Fibroblast of skin of scalp (primary cell): ENCODE measurements around the gene EN1.

ENCODE experiments used
- DNase-seq: peaks from one replicate; pipeline ENCODE4 v3.0.0-alpha.2; 2013

Gene EN1

DNA sequence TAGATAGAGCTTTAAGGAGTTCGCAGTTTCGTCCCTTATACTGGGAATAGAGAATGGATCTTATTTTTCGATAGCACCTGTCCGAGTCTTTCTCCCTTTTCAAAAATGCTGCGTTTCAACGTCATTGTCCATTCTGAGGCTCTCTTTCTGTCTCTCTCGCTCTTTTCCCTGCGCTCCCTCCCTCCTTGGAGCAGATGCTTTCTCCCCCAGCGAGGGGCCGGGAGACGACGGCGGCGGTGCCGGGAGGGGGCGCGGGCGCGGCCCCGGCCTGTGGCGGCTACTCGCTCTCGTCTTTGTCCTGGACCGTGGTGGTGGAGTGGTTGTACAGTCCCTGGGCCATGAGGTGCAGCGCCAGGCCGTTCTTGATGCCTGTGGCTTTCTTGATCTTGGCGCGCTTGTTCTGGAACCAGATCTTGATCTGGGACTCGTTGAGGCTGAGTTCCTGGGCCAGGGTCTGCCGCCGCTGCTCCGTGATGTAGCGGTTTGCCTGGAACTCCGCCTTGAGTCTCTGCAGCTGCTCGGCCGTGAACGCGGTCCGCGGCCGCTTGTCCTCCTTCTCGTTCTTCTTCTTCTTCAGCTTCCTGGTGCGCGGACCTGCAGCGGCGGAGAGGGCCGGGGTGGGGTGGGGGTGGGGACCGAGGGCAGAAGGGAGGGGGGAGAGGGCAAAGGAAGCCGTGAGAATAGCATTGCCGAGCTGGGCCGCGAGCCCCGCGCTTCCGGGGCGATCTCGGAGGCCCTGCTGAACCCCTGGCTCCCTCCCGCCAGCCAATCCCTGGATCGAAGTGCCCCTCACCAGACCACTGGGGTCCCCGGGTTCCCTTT lies 4.6 kb downstream of the EN1 start:
- DNase-seq = peak; percentile 64

DNA sequence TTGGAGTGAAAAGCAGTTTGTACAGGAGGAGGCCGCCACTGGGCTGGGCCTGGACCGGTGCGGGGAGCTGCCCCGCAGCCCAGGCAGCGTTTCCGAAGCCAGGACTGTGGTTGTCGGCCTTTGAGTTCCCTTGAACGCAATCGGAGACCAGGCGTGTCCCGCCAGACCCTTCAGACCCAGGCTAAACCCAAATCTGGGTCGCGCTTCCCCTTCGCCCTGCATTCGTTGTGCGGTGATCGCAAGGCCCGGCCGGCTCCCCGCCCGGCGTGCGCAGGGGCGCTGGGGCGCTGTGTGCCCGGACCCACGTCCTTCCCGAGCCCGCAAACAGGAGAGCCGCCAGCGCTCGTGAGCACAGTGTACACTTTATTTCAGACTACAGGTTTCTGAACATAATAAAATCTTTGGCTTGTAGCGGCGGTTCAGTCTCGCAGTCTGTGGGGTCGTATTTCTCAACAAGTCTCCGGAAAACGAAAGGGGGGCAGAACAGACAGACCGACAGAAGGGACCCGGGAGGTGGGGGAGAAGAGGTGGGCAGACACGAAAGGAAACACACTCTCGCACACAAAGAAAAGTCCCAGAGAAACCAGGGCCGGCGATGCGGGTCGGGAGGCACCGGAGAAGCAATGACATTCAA lies 5.5 kb downstream of the EN1 start:
- peak; percentile 18 for DNase-seq

DNA sequence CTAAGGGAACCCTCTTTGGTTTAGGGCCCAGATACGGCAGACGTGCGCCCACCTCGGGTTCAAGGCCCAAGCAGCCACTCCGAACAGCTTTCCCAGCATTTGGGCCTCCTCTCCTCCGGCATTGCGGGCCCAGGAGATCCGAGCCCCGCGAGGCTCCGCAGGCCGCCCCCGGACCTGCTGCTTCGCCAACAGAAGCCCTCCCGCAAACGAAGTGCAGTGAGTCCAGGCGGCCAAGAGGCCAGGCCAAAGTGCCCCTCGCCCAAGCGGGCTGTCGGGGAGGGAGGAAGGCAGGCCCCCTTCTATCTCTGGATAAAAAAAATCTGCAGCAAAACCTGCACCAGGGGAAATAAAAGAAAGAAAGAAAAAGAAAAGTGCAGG lies 6.0 kb downstream of the EN1 start:
- no peak for DNase-seq

DNA sequence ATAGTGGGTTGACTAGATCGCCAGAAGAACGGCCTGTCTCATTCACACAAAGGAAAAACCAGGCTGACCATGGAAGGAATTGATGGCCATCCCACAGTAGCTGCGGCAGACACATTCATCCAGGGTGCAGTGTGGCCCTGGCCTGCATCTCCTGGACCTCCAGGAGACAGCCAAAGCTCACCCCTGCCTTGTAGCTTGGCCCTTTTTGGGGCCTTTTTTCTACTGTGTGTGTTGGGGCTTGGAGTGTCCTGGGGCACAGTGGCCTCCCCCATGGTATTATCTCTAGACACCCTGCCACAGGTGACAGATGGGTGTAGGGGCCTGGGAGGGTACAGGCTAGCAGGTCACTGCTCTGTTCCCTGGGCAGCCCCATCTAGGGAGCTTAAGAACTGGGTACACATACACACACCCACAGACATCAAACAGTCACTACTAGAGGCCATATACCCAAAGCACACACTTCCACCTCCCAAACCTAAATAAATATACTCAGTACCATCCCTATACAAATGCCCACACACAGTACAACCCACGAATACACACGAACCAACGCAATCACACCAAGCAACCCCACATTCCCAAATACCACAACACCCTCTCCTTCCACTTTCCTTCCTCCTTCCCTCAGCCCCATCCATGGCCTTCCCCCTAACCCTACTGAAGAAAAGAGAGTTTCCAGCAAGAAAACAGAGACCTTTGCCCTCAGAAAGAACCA lies 8.6 kb downstream of the EN1 start:
- no peak for DNase-seq

DNA sequence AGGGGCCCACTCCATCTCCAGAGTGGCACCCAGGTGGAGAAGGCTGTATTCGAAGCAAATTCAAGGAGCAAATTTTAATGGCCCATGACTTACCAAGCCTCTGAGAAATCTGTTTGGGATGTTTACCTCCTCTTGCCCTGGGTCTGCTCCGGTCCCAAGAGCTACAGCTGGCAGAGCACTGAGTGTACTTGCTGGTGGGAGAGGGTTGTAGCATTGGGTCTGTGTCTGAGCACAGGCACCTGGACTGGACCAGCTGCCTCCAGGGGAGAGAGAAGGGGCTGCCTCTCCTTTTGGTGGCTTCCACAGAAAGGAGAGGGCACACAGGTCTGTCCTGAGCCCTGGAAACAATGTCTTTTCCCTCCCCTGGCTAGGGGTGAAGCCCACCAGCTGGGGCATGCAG lies 9.8 kb downstream of the EN1 start:
- no peak for DNase-seq

DNA sequence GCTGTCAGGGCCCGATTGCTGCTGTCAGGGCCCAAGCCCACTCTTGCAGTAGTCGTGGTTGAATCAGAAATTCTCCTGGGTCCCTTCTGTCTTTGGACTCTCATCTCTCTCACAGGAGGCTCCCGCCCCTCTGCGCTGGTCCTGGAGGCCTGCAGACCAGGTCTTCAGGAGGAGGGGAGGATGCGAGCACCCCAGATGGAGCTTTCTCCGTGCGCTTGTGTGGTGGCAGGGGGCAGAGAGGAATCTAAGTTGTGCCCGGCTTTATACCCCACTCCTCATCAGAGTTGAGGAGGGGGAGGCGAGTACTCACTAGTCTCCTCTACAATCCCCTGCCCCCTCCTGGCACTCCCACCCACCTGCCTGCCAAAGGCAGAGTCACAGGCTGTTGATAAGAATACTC lies 10.4 kb downstream of the EN1 start:
- no peak for DNase-seq

DNA sequence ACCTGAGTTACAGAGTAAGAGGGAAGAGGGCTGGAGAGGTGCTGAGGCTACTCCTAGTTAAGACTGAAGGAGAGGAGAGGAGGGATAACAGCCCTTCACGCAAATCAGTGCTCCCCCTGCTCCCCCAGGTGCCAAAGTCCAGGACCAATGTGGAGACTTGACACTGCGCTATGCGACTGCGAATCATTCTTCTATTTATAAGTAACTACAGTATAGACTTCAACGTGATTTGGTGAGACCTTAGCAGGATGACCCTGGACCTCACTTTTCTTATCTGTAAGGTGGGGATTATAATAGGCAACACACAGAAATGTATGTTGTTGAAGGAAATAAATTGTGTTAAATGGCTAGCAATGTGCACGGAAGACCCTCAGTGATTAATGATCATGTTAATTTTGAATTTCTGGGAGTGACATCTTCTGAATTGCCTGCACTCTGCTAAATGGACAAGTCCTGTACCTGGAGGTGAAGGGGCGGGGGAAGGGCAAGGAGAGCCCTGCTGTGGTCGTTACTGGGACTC lies 11.0 kb downstream of the EN1 start:
- no peak for DNase-seq

DNA sequence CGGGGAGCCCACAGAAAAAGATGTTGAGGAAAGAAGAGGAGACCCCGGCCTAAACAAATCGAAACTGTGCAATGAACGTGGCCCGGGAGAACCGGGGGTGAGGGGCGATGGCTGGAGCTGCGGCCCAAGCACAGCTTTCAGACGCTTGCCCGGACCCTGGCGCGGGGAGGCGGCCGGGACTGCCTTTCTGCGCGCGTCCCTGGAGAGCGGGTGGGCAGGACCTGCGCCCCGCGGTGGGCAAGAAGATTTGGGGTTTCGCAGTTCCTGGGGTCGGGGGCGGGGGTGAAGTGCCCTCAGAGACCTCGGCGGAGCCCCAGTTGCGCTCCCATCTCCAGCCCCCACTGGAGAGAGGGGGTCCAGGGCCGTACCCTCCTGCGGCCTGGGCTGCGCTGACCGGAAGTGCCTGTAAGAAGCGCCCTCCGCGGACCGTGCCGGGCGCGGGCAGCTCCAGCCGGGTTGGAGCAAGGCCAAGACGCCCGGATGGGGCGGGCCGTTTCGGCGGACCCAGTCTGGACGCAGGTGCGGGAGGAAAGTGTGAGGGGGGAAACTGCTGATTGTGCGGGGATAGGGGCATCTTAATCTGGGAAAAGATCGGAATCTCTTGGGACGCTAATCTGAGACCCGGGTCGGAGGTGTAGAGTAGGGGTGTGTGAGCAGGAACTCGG lies 11.6 kb downstream of the EN1 start:
- peak; percentile 27 for DNase-seq

DNA sequence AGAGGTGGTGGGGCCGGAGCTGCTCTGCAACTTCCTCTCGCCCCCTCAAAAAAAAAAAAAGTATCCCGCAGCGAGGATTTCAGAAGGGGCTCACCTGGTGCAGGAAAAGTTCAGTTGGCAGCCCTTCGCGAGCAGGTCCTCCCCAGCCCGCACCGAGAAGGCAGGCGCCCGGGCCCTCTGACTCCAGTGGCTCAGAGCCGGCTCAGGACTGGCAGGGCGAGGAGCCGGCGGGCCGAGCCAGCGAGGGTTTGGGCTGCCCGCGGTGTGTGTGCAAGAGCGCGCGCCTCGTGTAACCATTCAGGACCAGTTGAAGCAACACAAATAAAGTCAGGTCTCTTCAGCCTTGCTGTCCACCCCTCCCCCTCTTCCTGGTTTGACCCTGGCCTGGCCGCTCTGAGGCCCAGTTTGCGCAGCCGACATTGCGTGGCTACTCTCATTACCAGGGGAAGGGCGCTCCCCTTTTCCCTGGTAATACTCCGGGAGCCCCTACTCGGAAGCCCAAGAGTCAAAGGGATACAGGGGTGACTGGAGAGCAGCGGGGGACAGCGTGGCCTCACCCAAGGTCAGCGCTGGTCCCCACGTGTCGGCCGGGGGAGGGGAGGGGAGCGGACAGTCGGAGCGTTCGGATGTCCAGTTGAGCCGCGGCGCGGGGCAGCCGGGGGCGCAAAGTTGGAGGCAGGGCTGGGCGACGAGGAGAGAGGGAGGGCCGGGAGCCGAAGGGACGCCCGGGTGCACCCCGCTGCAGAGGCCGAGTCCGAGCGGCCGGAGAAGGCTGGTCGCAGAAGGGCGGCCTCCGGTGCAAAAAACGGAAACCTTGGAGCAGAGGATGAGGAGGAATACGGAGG lies 12.3 kb downstream of the EN1 start:
- no peak for DNase-seq

DNA sequence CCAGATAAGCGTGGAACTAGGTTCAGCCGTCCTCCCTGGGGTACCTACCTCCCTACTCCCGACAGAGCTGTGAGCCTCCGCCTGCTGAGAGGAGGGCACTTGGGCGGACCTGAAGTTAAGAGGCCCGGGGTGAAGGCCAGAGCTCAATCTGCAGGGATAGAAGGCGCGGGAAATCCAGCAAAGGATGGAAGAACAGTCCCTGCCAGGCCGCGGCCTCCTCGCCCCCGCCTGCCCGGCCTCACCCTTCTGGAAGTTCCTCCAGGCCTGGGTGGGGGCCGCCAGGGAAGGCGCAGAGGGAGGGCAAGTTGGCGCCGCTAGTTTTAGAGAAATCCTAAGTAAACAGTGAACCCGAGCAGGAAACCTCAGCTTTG lies 13.0 kb downstream of the EN1 start:
- DNase-seq = no peak

DNA sequence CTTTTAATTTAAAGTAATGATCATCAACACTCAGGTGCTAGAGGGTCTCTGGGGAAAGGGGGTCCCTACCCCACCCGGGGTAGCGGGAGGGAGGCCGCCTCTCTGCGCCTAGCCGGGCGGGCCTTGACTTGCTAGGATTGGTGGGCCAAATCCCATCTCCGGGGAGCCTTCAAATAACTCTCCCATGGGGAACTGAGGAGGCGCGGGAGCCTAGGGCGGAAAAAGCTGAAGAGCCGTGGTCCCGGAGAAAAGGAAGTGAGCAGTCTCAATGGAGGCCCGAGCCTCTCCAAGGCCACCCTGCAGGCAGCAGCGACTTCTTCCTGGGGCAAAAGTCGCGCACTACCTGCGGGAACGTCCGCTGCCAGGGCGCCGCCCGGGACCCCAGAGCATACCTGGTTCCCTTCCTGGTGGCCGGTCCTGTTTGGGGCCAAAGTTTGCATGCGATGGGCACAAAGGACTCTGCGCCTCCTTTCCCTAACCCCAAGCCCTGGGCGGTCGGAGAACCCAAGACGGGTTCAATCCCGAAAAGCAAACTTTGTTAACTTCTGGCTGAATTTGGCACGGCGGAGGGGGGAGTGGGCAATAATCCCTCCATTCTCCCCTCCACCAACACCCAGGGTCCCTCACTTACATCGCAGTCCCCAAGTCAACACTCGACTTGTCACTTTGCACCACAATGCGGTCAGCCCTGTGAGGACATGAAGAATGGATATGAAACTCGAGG lies 13.6 kb downstream of the EN1 start:
- DNase-seq = no peak

DNA sequence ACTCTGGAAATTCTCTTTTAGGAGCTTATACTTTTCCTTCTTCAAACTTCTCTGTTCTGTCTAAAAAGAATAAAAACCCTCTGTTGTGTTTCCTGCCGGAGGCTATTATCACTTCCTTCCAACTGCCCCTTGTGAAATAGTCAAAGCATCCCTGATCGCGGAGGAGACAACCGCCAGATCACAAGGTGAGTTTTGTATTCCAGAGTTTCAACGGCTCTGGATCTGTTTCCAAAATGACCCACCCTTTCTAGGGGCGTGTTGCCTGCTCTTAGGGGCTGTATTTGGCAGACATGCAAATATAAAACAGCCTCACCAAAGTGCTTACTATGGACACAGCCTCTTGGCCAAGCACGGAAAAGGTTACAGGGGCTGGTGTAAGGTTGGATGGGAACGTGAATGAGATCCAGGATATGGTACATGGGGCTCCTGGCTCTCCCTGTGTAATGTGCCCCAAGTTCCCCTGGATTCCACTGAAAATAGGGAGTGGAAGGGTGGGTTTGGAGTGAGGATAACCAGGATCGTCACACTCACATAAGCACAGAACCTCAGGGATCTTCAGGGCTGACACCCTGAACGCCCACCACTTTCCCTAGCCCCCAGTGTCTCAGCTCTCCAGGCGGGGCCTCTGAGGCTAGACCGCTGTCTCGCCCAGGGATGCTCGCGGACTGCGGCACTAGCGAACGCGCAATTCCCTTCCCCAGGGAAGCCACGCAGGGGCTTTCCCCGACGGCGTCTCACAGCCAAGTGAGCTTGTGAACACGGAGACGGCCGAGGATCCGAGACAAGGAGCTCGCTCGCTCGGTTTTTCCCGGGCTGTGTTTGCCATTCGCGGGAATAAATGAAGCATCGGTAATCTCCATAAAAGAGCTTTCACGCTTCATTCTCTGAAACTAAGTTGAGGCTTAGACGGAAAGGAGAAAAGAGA lies 14.4 kb downstream of the EN1 start:
- DNase-seq = no peak

DNA sequence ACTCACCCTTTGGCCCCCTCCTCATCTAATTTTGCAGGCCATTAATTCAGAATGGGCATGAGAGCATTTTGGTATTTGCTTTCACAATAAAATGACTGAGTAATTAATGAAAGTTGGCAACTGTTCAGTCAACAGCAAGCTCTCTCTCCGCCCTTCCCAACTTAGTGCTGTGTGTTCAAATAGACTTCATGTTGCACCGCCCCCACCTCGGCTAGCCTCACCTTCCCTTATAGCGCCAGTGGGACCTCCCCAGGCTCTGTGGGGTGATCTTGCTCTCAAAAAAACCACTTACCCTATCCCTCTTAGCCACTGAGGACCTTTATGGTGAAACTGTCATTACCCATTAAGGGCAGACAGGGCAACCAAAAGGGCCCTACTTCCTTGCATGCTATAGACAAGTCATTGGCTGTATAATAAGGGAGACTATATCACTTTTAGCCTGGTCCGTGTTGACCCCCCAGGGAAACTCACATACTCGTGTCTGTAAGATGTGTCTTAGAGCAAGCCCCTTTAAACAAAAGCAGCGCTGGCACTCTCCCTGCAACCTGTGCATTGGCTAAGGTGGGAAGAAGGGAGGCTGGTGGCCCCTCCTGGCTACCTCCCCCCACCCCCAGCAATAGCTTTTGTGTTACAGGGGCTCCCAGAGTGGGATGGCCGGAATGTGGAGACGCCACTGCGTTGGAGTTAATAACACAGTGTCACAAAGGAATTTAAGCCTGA lies 15.2 kb downstream of the EN1 start:
- no peak for DNase-seq

DNA sequence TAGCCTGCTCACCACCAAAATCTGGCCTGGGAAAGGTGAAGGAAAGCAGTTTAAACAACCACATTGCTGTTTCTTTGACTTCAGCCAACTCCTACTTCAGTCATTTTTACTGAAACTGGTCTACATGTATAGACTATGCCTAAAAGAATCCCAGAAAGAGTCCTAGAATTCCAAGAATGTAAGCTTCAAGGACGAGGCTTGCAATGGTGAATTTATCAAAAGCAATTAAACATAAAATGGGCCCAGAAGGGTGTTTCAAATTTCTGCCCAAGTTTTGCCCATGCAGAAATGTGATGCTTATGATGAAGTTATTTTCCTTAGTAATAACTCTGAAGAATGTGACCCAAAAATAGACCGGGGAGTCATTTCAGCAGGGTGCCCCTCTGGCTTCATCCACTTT lies 16.6 kb downstream of the EN1 start:
- DNase-seq = peak; percentile 74

DNA sequence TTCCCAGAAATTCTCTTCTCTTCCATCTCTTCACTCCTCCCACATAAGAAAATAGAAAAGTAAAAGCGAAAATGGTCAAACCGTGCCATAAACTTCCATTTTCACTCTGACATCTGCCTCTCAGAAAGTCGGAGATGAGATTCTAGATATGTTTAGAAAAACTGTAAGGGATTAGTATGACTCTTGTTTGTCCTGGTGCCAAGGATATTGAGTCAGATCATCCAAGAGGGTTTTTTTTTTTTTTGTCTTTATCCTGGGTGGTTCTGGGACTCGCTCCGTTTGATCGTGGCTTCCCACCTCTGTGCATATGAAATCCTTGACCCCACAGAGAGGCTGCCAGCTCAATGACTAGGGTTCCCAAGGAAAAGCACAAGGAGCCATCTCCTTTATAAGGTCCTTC lies 17.3 kb downstream of the EN1 start:
- peak; percentile 78 for DNase-seq

DNA sequence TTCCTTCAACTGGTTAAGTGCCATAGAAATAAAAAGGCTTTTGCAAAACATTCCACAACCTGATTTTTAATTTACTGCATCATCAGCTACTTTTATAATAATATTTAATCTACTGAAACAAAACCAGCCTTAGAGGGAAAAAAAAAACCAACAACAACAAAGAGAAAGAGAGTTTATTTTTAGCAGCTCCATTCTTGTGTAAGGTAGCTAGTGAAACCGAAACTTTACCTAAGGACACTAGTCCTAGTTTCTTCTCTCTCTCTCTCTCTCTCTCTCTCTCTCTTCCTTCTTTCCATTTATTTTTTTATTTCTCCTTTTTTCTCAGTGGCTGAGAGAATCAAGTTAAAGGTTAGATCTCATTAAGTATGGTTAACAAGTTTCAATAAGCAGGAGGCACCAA lies 21.4 kb downstream of the EN1 start:
- no peak for DNase-seq

DNA sequence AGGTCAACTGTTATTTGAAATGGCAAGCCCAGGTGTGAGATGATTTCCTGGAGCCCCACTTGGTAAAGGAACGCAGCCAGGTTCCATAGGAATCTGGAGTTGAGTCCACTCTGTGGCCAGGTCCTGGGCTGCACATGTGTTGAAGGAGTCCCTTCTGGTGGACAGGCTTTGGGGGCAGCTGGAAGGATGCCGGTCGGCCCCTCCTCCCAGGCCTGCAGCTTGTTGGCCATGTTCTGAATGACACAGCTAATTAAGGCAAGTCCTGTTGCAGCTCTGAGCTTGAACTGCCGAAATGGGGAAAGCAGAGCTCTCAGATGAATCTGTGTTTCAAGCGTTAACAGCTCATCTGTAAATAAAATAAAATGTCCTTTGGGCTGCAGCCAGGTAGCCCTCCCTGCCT lies 23.8 kb downstream of the EN1 start:
- no peak for DNase-seq

DNA sequence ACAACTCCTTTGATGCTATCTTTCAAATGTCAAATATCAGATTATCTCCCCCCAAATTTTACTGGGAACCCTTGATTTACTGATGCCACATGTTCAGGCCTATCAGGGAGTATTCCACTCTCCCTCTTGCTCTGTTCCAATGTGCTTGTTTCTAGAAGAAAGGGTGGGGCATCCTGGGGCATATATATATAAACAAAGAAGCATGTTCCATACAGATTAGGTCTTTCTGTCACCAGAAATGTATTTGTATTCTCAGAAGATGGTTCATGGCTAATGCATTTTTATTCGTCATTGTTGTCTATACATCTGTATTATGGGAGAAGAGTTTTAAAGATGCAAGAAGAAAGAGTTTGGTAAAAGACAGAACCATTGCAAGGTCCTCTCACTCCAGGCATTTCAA lies 24.9 kb downstream of the EN1 start:
- no peak for DNase-seq

DNA sequence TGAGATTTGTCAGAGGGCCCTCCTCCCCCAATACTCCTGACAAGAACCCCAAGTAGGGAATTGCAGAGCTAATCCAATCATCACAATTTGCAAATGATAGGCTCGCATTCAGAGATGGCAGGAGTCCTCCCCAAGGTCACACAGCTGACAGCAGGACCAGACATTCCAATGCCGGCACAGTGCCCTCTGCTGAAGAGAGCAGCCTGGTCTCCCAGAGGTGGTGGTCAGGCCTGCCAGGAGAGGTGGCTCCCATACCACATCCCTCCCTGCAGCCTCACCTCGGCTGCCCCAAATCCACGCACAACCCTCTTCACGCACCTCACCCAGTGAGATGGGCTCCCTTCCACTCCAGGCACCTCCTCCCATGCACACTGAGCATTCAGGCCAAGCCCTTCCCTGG lies 25.4 kb downstream of the EN1 start:
- no peak for DNase-seq

DNA sequence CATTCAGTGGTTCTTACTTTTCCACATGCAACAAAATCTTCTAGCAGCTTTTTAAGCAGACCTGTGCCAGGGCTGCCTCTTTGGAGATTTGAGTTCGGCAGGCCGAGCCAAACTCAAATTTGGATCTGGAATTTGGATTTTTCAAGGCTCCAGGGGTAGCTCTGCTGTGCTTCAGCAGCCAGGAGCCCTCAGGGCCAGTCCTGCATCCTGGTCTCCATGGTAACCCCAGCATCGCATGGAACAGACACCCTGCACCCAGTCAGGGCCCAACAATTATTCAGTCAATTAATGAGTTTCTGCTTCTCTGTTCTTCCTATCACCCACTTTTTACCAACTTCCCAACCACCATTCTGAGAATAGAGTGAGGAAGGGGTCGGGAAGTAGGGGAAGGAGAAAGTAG lies 30.0 kb downstream of the EN1 start:
- no peak for DNase-seq
